HEK293 (cell line): ENCODE results near the gene FREM3.

ENCODE experiments used
- CTCF ChIA-PET: fragments of 350-600 bp; formaldehyde crosslinking; extraction: SDS; loops from one replicate; lab custom pipeline; 2021; ENCODE audit warnings: antibody characterized with exemption; lab: Yijun Ruan, JAX
- POLR2A ChIA-PET: fragments of 300-600 bp; formaldehyde crosslinking; extraction: SDS; loops from one replicate; lab custom pipeline; 2020; ENCODE audit warnings: antibody characterized with exemption, inconsistent platforms; lab: Yijun Ruan, JAX
- H3K27ac ChIP-seq: fragments of 200-500 bp; sonication (Bioruptor generic); 2 replicates; pipeline ENCODE4 v1.5.1; 2014; ENCODE audit warnings: low read depth, low read length, control low read depth, inconsistent platforms; ENCODE audit errors: extremely low read depth
- H3K36me3 ChIP-seq, 2 experiments: fragments of 200-500 bp in 1 of 2; sonication (Bioruptor generic) in 1 of 2; 1 replicate in 1 of 2; 2 replicates in 1 of 2; pipeline ENCODE4 v1.5.1; 2014 to 2017; ENCODE audit warnings: inconsistent platforms in 2 of 2, low read length in 2 of 2; ENCODE audit not compliant: control insufficient read depth in 2 of 2, insufficient read depth in 1 of 2
- H3K4me1 ChIP-seq: fragments of 200-500 bp; sonication (Bioruptor generic); 2 replicates; pipeline ENCODE4 v1.5.1; 2014; ENCODE audit warnings: mild to moderate bottlenecking, low read length, inconsistent platforms; ENCODE audit not compliant: control insufficient read depth, insufficient read depth
- H3K4me3 ChIP-seq: 2 replicates; pipeline ENCODE4 v1.5.1; 2011; ENCODE audit warnings: low read depth, mild to moderate bottlenecking, control low read depth, low read length, moderate library complexity
- H3K9me3 ChIP-seq: fragments of 200-500 bp; sonication (Bioruptor generic); 2 replicates; pipeline ENCODE4 v1.5.1; 2014; ENCODE audit warnings: low read depth, low read length, inconsistent platforms; ENCODE audit not compliant: control insufficient read depth, insufficient read depth
- GLIS1 ChIP-seq: fragments of 450-650 bp; formaldehyde crosslinking; IDR thresholded peaks from 2 replicates; pipeline ENCODE4 v1.5.1; 2016; ENCODE audit warnings: missing biosample characterization, missing genetic modification characterization
- GLIS2 ChIP-seq: fragments of 450-650 bp; formaldehyde crosslinking; IDR thresholded peaks from 2 replicates; pipeline ENCODE4 v1.5.1; 2016; ENCODE audit warnings: missing biosample characterization, missing genetic modification characterization
- MEIS1 ChIP-seq: sonication (generic); formaldehyde crosslinking; IDR thresholded peaks from 2 replicates; pipeline ENCODE4 v1.8.1; 2022; ENCODE audit warnings: missing genetic modification reagents, mild to moderate bottlenecking, borderline replicate concordance
- PRDM2 ChIP-seq: fragments of 450-650 bp; formaldehyde crosslinking; IDR thresholded peaks from 2 replicates; pipeline ENCODE4 v1.5.1; 2016; ENCODE audit warnings: missing biosample characterization, missing genetic modification characterization, borderline replicate concordance
- YY1 ChIP-seq: fragments of 450-650 bp; formaldehyde crosslinking; IDR thresholded peaks from 2 replicates; pipeline ENCODE4 v1.5.1; 2018; ENCODE audit warnings: missing biosample characterization, missing genetic modification characterization
- ZBTB11 ChIP-seq: fragments of 450-650 bp; formaldehyde crosslinking; conservative IDR thresholded peaks from 2 replicates; pipeline ENCODE4 v1.5.1; 2016; ENCODE audit warnings: low read depth, missing biosample characterization, missing genetic modification characterization
- ZBTB6 ChIP-seq: fragments of 450-650 bp; formaldehyde crosslinking; IDR thresholded peaks from 2 replicates; pipeline ENCODE4 v1.5.1; 2017; ENCODE audit warnings: missing biosample characterization, missing genetic modification characterization
- ZEB2 ChIP-seq: fragments of 450-650 bp; formaldehyde crosslinking; IDR thresholded peaks from 2 replicates; pipeline ENCODE4 v1.5.1; 2016; ENCODE audit warnings: missing biosample characterization, missing genetic modification characterization
- ZNF133 ChIP-seq: fragments of 450-650 bp; formaldehyde crosslinking; IDR thresholded peaks from 2 replicates; pipeline ENCODE4 v1.5.1; 2016; ENCODE audit warnings: missing biosample characterization, missing genetic modification characterization
- ZNF140 ChIP-seq: fragments of 450-650 bp; formaldehyde crosslinking; IDR thresholded peaks from 2 replicates; pipeline ENCODE4 v1.5.1; 2016; ENCODE audit warnings: missing biosample characterization, missing genetic modification characterization
- ZNF16 ChIP-seq: fragments of 450-650 bp; formaldehyde crosslinking; IDR thresholded peaks from 2 replicates; pipeline ENCODE4 v1.5.1; 2016; ENCODE audit warnings: low read depth, missing biosample characterization, missing genetic modification characterization
- ZNF214 ChIP-seq: fragments of 450-650 bp; formaldehyde crosslinking; IDR thresholded peaks from 2 replicates; pipeline ENCODE4 v1.5.1; 2017; ENCODE audit warnings: missing biosample characterization, mild to moderate bottlenecking, missing genetic modification characterization, borderline replicate concordance
- ZNF24 ChIP-seq: fragments of 450-650 bp; formaldehyde crosslinking; IDR thresholded peaks from 2 replicates; pipeline ENCODE4 v1.5.1; 2016; ENCODE audit warnings: missing biosample characterization, missing genetic modification characterization
- ZNF266 ChIP-seq: fragments of 450-650 bp; formaldehyde crosslinking; IDR thresholded peaks from 2 replicates; pipeline ENCODE4 v1.5.1; 2016; ENCODE audit warnings: missing biosample characterization, missing genetic modification characterization, low read depth
- ZNF555 ChIP-seq: fragments of 450-650 bp; formaldehyde crosslinking; conservative IDR thresholded peaks from 2 replicates; pipeline ENCODE4 v1.5.1; 2017; ENCODE audit warnings: missing biosample characterization, mild to moderate bottlenecking, missing genetic modification characterization, inconsistent platforms
- ZNF560 ChIP-seq: fragments of 450-650 bp; formaldehyde crosslinking; IDR thresholded peaks from 2 replicates; pipeline ENCODE4 v1.5.1; 2017; ENCODE audit warnings: missing biosample characterization, missing genetic modification characterization, borderline replicate concordance
- ZNF792 ChIP-seq: fragments of 450-650 bp; formaldehyde crosslinking; IDR thresholded peaks from 2 replicates; pipeline ENCODE4 v1.5.1; 2016; ENCODE audit warnings: missing biosample characterization, missing genetic modification characterization

The FREM3 gene

GRCh38 chr4:143539670-143540023 lies 160.8 kb downstream of the FREM3 start:
- TF ChIP-seq ZNF266 (no peak), ZNF16 (tag by site-specific recombination) (no peak), ZBTB6 (tag by site-specific recombination) (no peak), ZNF214 (tag by site-specific recombination) (no peak), ZNF24 (tag by site-specific recombination) (no peak), GLIS1 (tag by site-specific recombination) (no peak), GLIS2 (no peak), ZNF792 (no peak), YY1 (tag by site-specific recombination) (no peak), ZNF555 (tag by site-specific recombination) (no peak), ZNF140 (tag by site-specific recombination) (no peak), ZEB2 (tag by site-specific recombination) (no peak), ZNF560 (tag by site-specific recombination) (no peak), ZBTB11 (tag by site-specific recombination) (no peak), MEIS1 (no peak)
- ChIA-PET POLR2A (no interaction called here), CTCF (no interaction called here)
- Histone ChIP-seq H3K36me3 (peaks cover 38 to 97% of the 10 kb centered on the region in 2 experiments), H3K27ac (no peak overlapping the region), H3K4me3 (no peak overlapping the region), H3K4me1 (no peaks in the 10 kb centered on the region), H3K9me3 (no peaks in the 10 kb centered on the region)

GRCh38 chr4:143538979-143539669 lies 161.4 kb downstream of the FREM3 start:
- no peaks in the 10 kb centered on the region for H3K9me3 ChIP-seq
- ChIA-PET POLR2A (no interaction called here), CTCF (no interaction called here)
- no peak overlapping the region for H3K27ac ChIP-seq
- H3K4me1 ChIP-seq, result no peaks in the 10 kb centered on the region
- H3K4me3 ChIP-seq, result no peak overlapping the region
- H3K36me3 ChIP-seq, result peaks cover 35 to 98% of the 10 kb centered on the region in 2 experiments
- TF ChIP-seq PRDM2 (tag by site-specific recombination) (no peak), ZNF133 (tag by site-specific recombination) (no peak)
